ENCODE data around the gene RHBDD1.

The RHBDD1 gene

DNA sequence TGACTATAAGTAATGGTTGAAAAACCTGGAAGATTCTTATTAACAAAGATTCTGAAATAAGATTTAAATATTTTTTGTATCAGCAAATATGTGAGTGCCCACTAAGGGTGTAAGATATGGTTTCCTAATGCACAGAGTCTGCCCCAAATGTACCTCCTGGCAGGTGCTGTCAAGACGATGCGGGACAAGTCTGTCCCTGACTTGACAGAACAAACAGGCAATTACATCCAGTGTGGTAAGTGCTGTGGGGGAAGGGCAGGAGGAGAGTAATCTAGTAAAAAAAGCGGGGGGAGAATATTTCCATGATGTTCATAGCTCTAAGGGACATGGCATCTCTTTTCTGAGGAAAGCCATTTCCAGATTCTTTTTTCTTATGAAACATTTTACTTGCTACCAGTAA lies 200.7 kb downstream of the RHBDD1 start:
- TF ChIP-seq CTCF (conservative IDR thresholded peaks at IDR 0.05) (no peak), ZFX (IDR thresholded peaks at IDR 0.05) (no peak)
- no peak overlapping the region for H3K27ac ChIP-seq

DNA sequence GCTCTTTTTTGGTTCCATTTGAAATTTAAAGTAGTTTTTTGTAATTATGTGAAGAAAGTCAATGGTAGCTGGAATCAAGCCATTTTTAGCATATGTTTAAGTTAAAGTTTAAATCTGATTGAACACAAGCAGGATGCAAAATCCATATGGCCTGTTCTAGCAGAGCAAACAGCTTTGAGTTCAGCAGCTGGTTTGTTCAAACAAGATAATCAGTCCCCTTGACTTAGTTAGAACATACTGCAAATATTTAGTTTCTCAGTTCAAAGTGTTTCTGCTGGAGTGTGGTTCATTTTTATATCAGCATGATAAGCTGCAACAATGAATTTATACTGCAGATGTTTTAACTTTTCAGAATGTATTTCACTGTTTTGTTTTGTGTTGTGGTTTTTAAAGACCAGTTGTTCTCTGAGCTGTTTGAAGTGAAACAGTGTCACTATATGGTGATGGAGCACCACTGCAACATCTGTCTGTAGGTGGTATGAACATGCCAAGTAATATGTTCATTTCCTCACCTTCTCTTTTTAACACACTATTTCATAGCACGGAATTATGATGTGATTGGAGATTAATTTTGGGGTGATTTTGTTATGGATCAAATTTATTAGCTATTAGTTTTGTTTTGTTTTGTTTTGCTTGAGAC lies 202.8 kb downstream of the RHBDD1 start:
- no peak for TF ChIP-seq CTCF (conservative IDR thresholded peaks at IDR 0.05)
- no peak for TF ChIP-seq ZFX (IDR thresholded peaks at IDR 0.05)
- H3K27ac ChIP-seq = no peak overlapping the region

- TF ChIP-seq CTCF (conservative IDR thresholded peaks at IDR 0.05) (no peak), ZFX (IDR thresholded peaks at IDR 0.05) (no peak)
These were observed 208.1 kb downstream of the RHBDD1 start for GRCh38 chr2:227043981-227044380.

More at GRCh38 chr2:227043981-227044380, 208.1 kb downstream of the RHBDD1 start:
- H3K27ac ChIP-seq = no peak overlapping the region
